ENCODE results near the gene RUNX2.

- TF ChIP-seq CTCF (optimal IDR thresholded peaks at IDR 0.05 in 1 of 3, IDR thresholded peaks at IDR 0.05 in 1 of 3, conservative IDR thresholded peaks at IDR 0.05 in 1 of 3; ENCODE audit: extremely low read depth in 1 of 3, insufficient read depth in 2 of 3, low read length in 3 of 3) (no peak), EZH2 (IDR thresholded peaks at IDR 0.05; ENCODE audit: low read length) (no peak)
These were observed 142.1 kb downstream of the RUNX2 start for GRCh38 chr6:45470131-45470738.
